Activated T-helper 1 cell treated with Interleukin-2 at 50 U/mL for 16 hours (primary cell): ENCODE measurements around the gene NRROS.
A peak's percentile ranks its signal among the peaks of the same experiment; 100 is the strongest.

Experiments
- DNase-seq: peaks from one replicate; pipeline ENCODE4 v3.0.0-alpha.2; 2020; ENCODE audit warnings: low read depth

The NRROS gene

GRCh38 chr3:196684548-196685407 is 45.3 kb downstream of the NRROS start:
- peak; percentile 39 for DNase-seq

GRCh38 chr3:196686436-196686835 is 46.9 kb downstream of the NRROS start:
- no peak for DNase-seq

GRCh38 chr3:196688349-196688748 is 48.9 kb downstream of the NRROS start:
- DNase-seq = no peak

- DNase-seq = no peak
These were observed 50.6 kb downstream of the NRROS start for GRCh38 chr3:196689941-196690660.

- DNase-seq = no peak
These were observed 51.9 kb downstream of the NRROS start for GRCh38 chr3:196691386-196691785.

- DNase-seq = no peak
These were observed 54.7 kb downstream of the NRROS start for GRCh38 chr3:196694202-196694638.

GRCh38 chr3:196694941-196695848 is 55.7 kb downstream of the NRROS start:
- no peak for DNase-seq

GRCh38 chr3:196695849-196696226 is 56.3 kb downstream of the NRROS start:
- no peak for DNase-seq

- no peak for DNase-seq
These were observed 57.8 kb downstream of the NRROS start for GRCh38 chr3:196697270-196697669.

GRCh38 chr3:196699749-196700148 is 60.3 kb downstream of the NRROS start:
- DNase-seq = no peak

- no peak for DNase-seq
These were observed 61.3 kb downstream of the NRROS start for GRCh38 chr3:196700801-196701200.

GRCh38 chr3:196706327-196706726 is 66.8 kb downstream of the NRROS start:
- DNase-seq = no peak

GRCh38 chr3:196706731-196707130 is 67.2 kb downstream of the NRROS start:
- DNase-seq = no peak

- no peak for DNase-seq
These were observed 68.1 kb downstream of the NRROS start for GRCh38 chr3:196707566-196707965.

GRCh38 chr3:196708467-196708866 is 69.0 kb downstream of the NRROS start:
- DNase-seq = no peak
